Neural progenitor cell (in vitro differentiated cells): ENCODE results near the gene EPDR1.

Experiments used
- CTCF ChIP-seq: fragments of 200-600 bp; sonication (generic); IDR thresholded peaks from 2 replicates; pipeline ENCODE4 v1.5.1; 2017; ENCODE audit warnings: antibody characterized with exemption, mild to moderate bottlenecking
- EZH2 ChIP-seq: fragments of 200-600 bp; sonication (generic); IDR thresholded peaks from 2 replicates; pipeline ENCODE4 v1.6.1; 2017; ENCODE audit warnings: antibody characterized with exemption, mild to moderate bottlenecking, moderate library complexity
- EZH2phosphoT487 ChIP-seq: fragments of 200-600 bp; sonication (generic); IDR thresholded peaks from 2 replicates; pipeline ENCODE4 v1.6.1; 2017; ENCODE audit warnings: antibody characterized with exemption

DNA sequence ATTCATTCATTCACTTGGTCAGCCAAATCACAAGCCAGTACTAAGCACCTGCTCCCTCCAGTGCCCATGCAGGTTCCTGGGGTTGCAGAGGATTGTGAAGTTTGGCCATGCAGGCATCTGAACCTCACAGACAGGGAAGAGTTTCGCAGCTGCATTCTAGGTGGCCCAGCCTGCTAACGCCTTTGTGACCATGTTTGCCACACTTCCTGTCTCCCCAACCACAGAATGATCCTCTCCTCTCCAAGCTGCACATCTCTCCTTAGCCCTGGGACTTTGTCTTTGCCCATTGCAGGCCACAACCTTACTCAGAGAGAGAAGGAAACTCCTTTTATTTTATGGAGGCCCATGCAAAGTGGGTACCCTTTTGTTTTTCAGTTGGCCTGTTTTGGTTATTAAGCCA, 31.8 kb downstream of the EPDR1 start:
- no peak for TF ChIP-seq CTCF
- TF ChIP-seq EZH2phosphoT487: no peak
- TF ChIP-seq EZH2: no peak
